ENCODE results near the gene TNKS1BP1. TPM values are rescaled to one million over a fixed set of nuclear protein-coding genes. Genes with fewer than 3 reads are reported as not detected.

The TNKS1BP1 gene
- total and polyA plus RNA-seq, 8 donors: 59.4 to 238 (median 119) TPM

DNA sequence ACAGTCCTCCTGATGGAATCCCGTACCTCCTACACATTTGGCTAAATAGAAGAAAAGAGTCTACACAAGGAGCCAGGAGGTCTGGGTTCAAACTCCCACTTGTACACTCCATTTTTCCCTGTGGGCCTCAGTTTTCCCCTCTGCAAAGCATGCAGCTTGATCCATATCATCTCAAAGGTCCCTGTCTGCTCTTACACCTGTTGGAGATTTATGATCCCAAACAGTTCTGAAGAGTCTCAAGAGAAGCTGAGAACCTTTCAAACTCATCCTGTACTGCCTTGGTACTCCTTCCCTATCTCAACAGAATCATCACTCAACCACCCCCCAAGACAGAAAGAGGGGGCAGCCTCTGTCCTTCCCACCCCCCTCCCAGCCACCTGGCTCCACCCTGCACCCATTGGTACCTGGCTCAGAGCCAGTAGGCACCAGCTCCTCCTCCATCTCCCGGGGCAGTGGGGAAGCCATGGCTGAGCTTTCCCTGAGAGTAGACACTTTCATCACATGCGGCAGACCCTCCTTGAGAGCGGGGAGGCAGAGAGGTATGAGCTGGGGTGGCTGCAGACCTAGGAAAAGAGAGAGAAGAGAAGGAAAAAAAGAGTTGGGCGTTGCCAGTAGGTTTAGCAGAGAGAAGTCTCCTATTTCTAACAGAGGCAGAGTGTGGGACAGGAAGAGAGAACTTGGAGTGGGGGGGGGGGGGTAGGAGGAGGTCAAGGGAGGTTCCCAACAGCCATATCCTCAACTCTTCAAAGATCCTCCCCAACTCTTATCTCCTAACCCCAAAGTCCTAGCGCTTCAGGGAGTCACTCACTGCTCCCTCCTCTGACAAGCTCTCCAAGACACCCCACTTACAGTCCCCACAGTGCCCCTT lies 3.1 kb downstream of the TNKS1BP1 start:
- DNase-seq: peak; percentile 51 to 70
- 14 to 32% (median 24%) methylated on average over 6 of the region's 6 CpGs for WGBS, 5 donors
- intact Hi-C loops (cut with DNase I; ENCODE audit: low total_unique reads): no loop called here
- Histone ChIP-seq H3K36me3 (peaks cover 18 to 46% (median 46%) of the 10 kb centered on the region in 4 donors), H3K9me3 (no peaks in the 10 kb centered on the region), H3K27me3 (no peaks in the 10 kb centered on the region), H3K27ac (peak overlapping the region; percentile 94 to 99 (median 98)), H3K4me3 (peak overlapping the region; percentile 77 to 90 (median 84)), H3K4me1 (peaks cover 70 to 85% (median 80%) of the 10 kb centered on the region in 4 donors)
- TF ChIP-seq POLR2A (IDR thresholded peaks at IDR 0.05): peak in 1 of 4 donors; percentile 2
- TF ChIP-seq, protein P1, sequence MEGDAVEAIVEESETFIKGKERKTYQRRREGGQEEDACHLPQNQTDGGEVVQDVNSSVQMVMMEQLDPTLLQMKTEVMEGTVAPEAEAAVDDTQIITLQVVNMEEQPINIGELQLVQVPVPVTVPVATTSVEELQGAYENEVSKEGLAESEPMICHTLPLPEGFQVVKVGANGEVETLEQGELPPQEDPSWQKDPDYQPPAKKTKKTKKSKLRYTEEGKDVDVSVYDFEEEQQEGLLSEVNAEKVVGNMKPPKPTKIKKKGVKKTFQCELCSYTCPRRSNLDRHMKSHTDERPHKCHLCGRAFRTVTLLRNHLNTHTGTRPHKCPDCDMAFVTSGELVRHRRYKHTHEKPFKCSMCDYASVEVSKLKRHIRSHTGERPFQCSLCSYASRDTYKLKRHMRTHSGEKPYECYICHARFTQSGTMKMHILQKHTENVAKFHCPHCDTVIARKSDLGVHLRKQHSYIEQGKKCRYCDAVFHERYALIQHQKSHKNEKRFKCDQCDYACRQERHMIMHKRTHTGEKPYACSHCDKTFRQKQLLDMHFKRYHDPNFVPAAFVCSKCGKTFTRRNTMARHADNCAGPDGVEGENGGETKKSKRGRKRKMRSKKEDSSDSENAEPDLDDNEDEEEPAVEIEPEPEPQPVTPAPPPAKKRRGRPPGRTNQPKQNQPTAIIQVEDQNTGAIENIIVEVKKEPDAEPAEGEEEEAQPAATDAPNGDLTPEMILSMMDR (IDR thresholded peaks at IDR 0.05): no peak

GRCh38 chr11:57320719-57321387 lies 3.9 kb downstream of the TNKS1BP1 start:
- intact Hi-C loops (cut with DNase I; ENCODE audit: low total_unique reads): no loop called here
- H3K4me1 ChIP-seq: peaks cover 71 to 85% (median 80%) of the 10 kb centered on the region in 4 donors
- TF ChIP-seq POLR2AphosphoS5 (IDR thresholded peaks at IDR 0.05): peak in 1 of 3 donors; percentile 58
- no peak for TF ChIP-seq EP300 (IDR thresholded peaks at IDR 0.05)
- TF ChIP-seq, protein P1 (IDR thresholded peaks at IDR 0.05): peak in 1 of 7 experiments; percentile 15
- peak; percentile 70 to 81 for DNase-seq
- 42 to 58% (median 43%) methylated on average over 2 of the region's 2 CpGs for WGBS, 5 donors
- H3K9me3 ChIP-seq: no peaks in the 10 kb centered on the region
- peak overlapping the region; percentile 94 to 99 (median 98) for H3K27ac ChIP-seq
- peaks cover 23 to 48% (median 47%) of the 10 kb centered on the region in 4 donors for H3K36me3 ChIP-seq
- no peaks in the 10 kb centered on the region for H3K27me3 ChIP-seq
- peak overlapping the region; percentile 77 to 90 (median 84) for H3K4me3 ChIP-seq

GRCh38 chr11:57320067-57320718 lies 4.6 kb downstream of the TNKS1BP1 start:
- 59 to 83% (median 77%) methylated on average over 21 to 22 of the region's 22 CpGs for WGBS, 5 donors

More at GRCh38 chr11:57320067-57320718, 4.6 kb downstream of the TNKS1BP1 start:
- H3K27ac ChIP-seq: peak overlapping the region; percentile 55 to 99 (median 96)
- peaks cover 71 to 86% (median 80%) of the 10 kb centered on the region in 4 donors for H3K4me1 ChIP-seq
- intact Hi-C loops (cut with DNase I; ENCODE audit: low total_unique reads): no loop called here
- H3K9me3 ChIP-seq: no peaks in the 10 kb centered on the region
- no peaks in the 10 kb centered on the region for H3K27me3 ChIP-seq
- peak overlapping the region in 3 of 4 donors; percentile 15 to 86 (median 81) for H3K4me3 ChIP-seq
- peaks cover 29 to 55% (median 54%) of the 10 kb centered on the region in 4 donors for H3K36me3 ChIP-seq
- no peak for DNase-seq
- TF ChIP-seq POLR2AphosphoS5 (IDR thresholded peaks at IDR 0.05) (no peak), EP300 (IDR thresholded peaks at IDR 0.05) (no peak), POLR2A (IDR thresholded peaks at IDR 0.05) (no peak)
- TF ChIP-seq, protein P1 (IDR thresholded peaks at IDR 0.05): no peak
